K562 (cell line): Measurements from ENCODE around the gene LNPEP. TPM values are rescaled to one million over a fixed set of nuclear protein-coding genes. Genes with fewer than 3 reads are reported as not detected.

Experiments used
- BHLHE40 ChIP-seq: IDR thresholded peaks from 2 replicates; pipeline ENCODE4 v1.6.1; 2011; ENCODE audit warnings: low read length, improper control_type of control experiment
- BRCA1 ChIP-seq, 2 experiments: fragments of 450-650 bp in 1 of 2; sonication (generic) in 1 of 2; formaldehyde crosslinking in 1 of 2; IDR thresholded peaks; 2 replicates each; pipeline versions ENCODE4 v1.5.0 to v1.6.1; 2017 to 2020; ENCODE audit warnings: mild to moderate bottlenecking in 1 of 2, missing genetic modification reagents in 1 of 2
- CHD7 ChIP-seq: fragments of 200-600 bp; sonication (generic); IDR thresholded peaks from one replicate; pipeline ENCODE4 v1.6.1; 2012; ENCODE audit warnings: mild to moderate bottlenecking, low read depth, low read length, inconsistent platforms
- DIDO1 ChIP-seq: fragments of 450-650 bp; IDR thresholded peaks from 2 replicates; pipeline ENCODE4 v1.6.1; 2016; ENCODE audit warnings: low read depth, missing biosample characterization, missing genetic modification characterization
- GMEB1 ChIP-seq: fragments of 250-450 bp; sonication (Bioruptor Pico); IDR thresholded peaks from 2 replicates; pipeline ENCODE4 v1.4.0; 2020; ENCODE audit warnings: mild to moderate bottlenecking
- ILK ChIP-seq: fragments of 450-650 bp; IDR thresholded peaks from 2 replicates; pipeline ENCODE4 v1.6.1; 2016; ENCODE audit warnings: missing genetic modification characterization, low read depth, mild to moderate bottlenecking, missing compliant biosample characterization, moderate library complexity, borderline replicate concordance
- KLF16 ChIP-seq: IDR thresholded peaks from 2 replicates; pipeline ENCODE4 v1.6.1; 2016; ENCODE audit warnings: antibody characterized with exemption
- NBN ChIP-seq: fragments of 450-650 bp; IDR thresholded peaks from 2 replicates; pipeline ENCODE4 v1.6.1; 2016; ENCODE audit warnings: low read depth, mild to moderate bottlenecking
- OTX1 ChIP-seq: fragments of 450-650 bp; formaldehyde crosslinking; IDR thresholded peaks from 2 replicates; pipeline ENCODE4 v1.4.0; 2022; ENCODE audit warnings: mild to moderate bottlenecking
- POLR2AphosphoS2 ChIP-seq: IDR thresholded peaks from 2 replicates; pipeline ENCODE4 v1.6.1; 2012; ENCODE audit warnings: low read length, improper control_type of control experiment
- SMARCE1 ChIP-seq: fragments of 450-650 bp; IDR thresholded peaks from 2 replicates; pipeline ENCODE4 v1.7.1; 2016; ENCODE audit warnings: mild to moderate bottlenecking
- SREBF1 ChIP-seq: fragments of 150-350 bp; IDR thresholded peaks from 2 replicates; pipeline ENCODE4 v1.6.1; 2014; ENCODE audit warnings: antibody characterized with exemption, low read depth, low read length, borderline replicate concordance
- SRSF9 ChIP-seq: fragments of 200-400 bp; formaldehyde crosslinking; IDR thresholded peaks from 2 replicates; pipeline ENCODE4 v1.6.1; 2017; ENCODE audit warnings: low read depth, low read length, borderline replicate concordance
- ZNF165 ChIP-seq: fragments of 250-450 bp; sonication (Bioruptor Pico); IDR thresholded peaks from 2 replicates; pipeline ENCODE4 v1.4.0; 2020; ENCODE audit warnings: borderline replicate concordance
- ZNF184 ChIP-seq: sonication (generic); formaldehyde crosslinking; IDR thresholded peaks from 2 replicates; pipeline ENCODE4 v1.5.0; 2020; ENCODE audit warnings: missing genetic modification reagents
- ZNF507 ChIP-seq: conservative IDR thresholded peaks from 2 replicates; pipeline ENCODE4 v1.6.1; 2017; ENCODE audit warnings: missing genetic modification characterization, missing compliant biosample characterization
- polyA plus RNA-seq, 8 experiments: library from polyadenylated mRNA; depleted of rRNA in 4 of 8; stranded (reverse) in 5 of 8; unstranded in 3 of 8; fragments of >200 nt; fragmentation: Nextera tagmentation in 2 of 8; fragmentation: Illumina TruSeq in 1 of 8; extraction: Ambion mirVana in 2 of 8; extraction: Trizol in 1 of 8; gene quantifications; 2 replicates each; pipeline versions ENCODE4 v1.2.1 to v1.2.3, GENCODE V29; 2011 to 2014; ENCODE audit warnings: inconsistent platforms in 1 of 8, missing spikeins in 1 of 8
- total RNA-seq, 7 experiments: library from RNA; depleted of rRNA in 6 of 7; stranded (reverse); fragments of >200 nt in 6 of 7; fragmentation: Illumina TruSeq in 2 of 7; extraction: Trizol in 2 of 7; gene quantifications; 2 replicates each; pipeline versions ENCODE4 v1.2.1 to v1.2.3, GENCODE V29; 2011 to 2021; ENCODE audit warnings: low replicate concordance in 1 of 7
- TF ChIP-seq, protein P1 (sequence below): fragments of 250-450 bp; sonication (Bioruptor Pico); IDR thresholded peaks from 2 replicates; pipeline ENCODE4 v1.6.1; 2021; ENCODE audit warnings: mild to moderate bottlenecking

LNPEP gene
- total and polyA plus RNA-seq, 9 of the 15 experiments (the other 6 are each of a cell fraction or from before 2014, with no cell fraction given): 2.6 to 27.9 (median 11.2) TPM

DNA sequence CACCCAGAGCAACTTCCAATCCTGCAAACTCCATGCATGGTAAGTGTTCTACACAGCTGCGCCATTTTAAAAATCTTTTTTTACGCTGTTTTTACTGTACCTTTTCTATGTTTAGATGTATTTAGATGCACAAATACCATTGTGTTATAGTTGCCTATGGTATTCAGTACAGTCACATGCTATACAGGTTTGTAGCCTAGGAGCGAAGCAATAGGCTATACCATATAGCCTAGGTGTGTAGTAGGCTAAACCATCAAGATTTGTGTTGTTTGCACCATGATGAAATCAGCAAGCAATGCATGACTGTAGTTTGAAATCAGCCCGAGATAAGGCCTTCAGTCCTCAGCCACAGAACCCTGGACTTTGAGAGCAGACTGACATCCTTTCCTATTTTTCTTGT is 105.4 kb downstream of the LNPEP start (continued):
- no peak for TF ChIP-seq CHD7
- no peak for TF ChIP-seq ZNF507 (tag)
- TF ChIP-seq POLR2AphosphoS2: no peak
- TF ChIP-seq SRSF9: no peak
- TF ChIP-seq SREBF1: no peak
- TF ChIP-seq DIDO1 (tag): no peak
- no peak for TF ChIP-seq KLF16
- TF ChIP-seq ZNF165 (CRISPR knock-in tag): 0 out of 2 replicates have a peak, but pooled peaks have one; percentile 50
- TF ChIP-seq ILK (tag): no peak
- no peak for TF ChIP-seq BHLHE40
- TF ChIP-seq, protein P1, sequence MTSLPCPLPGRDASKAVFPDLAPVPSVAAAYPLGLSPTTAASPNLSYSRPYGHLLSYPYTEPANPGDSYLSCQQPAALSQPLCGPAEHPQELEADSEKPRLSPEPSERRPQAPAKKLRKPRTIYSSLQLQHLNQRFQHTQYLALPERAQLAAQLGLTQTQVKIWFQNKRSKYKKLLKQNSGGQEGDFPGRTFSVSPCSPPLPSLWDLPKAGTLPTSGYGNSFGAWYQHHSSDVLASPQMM: no peak
- no peak for TF ChIP-seq OTX1
- no peak for TF ChIP-seq BRCA1 (IDR thresholded peaks at IDR 0.05)
- TF ChIP-seq BRCA1 (CRISPR knock-in tag; IDR thresholded peaks at IDR 0.05): no peak
- TF ChIP-seq NBN: no peak
- no peak for TF ChIP-seq SMARCE1
- TF ChIP-seq GMEB1 (CRISPR knock-in tag): peak; percentile 62
- no peak for TF ChIP-seq ZNF184
